IMR-90 (cell line): ENCODE data around the gene CCDC120.

Experiments
- CEBPB ChIP-seq: IDR thresholded peaks from 2 replicates; pipeline ENCODE4 v1.6.1; 2012; ENCODE audit warnings: low read depth, low read length, improper control_type of control experiment
- CHD1 ChIP-seq: IDR thresholded peaks from 2 replicates; pipeline ENCODE4 v1.6.1; 2012; ENCODE audit warnings: low read depth, low read length, improper control_type of control experiment
- CTCF ChIP-seq: conservative IDR thresholded peaks from 2 replicates; pipeline ENCODE4 v1.5.1; 2012; ENCODE audit warnings: mild to moderate bottlenecking, low read depth, low read length, improper control_type of control experiment
- ELK1 ChIP-seq: fragments of 150-350 bp; IDR thresholded peaks from 2 replicates; pipeline ENCODE4 v1.6.1; 2016; ENCODE audit warnings: low read depth, mild to moderate bottlenecking, low read length, moderate library complexity, borderline replicate concordance
- FOS ChIP-seq: fragments of 150-350 bp; IDR thresholded peaks from 2 replicates; pipeline ENCODE4 v1.6.1; 2016; ENCODE audit warnings: low read depth, low read length
- MAFK ChIP-seq: IDR thresholded peaks from 2 replicates; pipeline ENCODE4 v1.6.1; 2012; ENCODE audit warnings: low read depth, low read length, improper control_type of control experiment
- MXI1 ChIP-seq: IDR thresholded peaks from 2 replicates; pipeline ENCODE4 v1.6.1; 2012; ENCODE audit warnings: low read depth, mild to moderate bottlenecking, low read length, moderate library complexity, borderline replicate concordance
- NFE2L2 ChIP-seq: fragments of 150-350 bp; IDR thresholded peaks from 2 replicates; pipeline ENCODE4 v1.6.1; 2016; ENCODE audit warnings: low read depth, mild to moderate bottlenecking, low read length
- POLR2A ChIP-seq: IDR thresholded peaks from 2 replicates; pipeline ENCODE4 v1.6.1; 2012; ENCODE audit warnings: mild to moderate bottlenecking, low read depth, low read length
- RAD21 ChIP-seq: IDR thresholded peaks from 2 replicates; pipeline ENCODE4 v1.6.1; 2012; ENCODE audit warnings: low read length, improper control_type of control experiment
- RFX5 ChIP-seq: IDR thresholded peaks from 2 replicates; pipeline ENCODE4 v1.8.0; 2012; ENCODE audit warnings: low read depth, mild to moderate bottlenecking, low read length, moderate library complexity
- SMC3 ChIP-seq: fragments of 150-350 bp; IDR thresholded peaks from 2 replicates; pipeline ENCODE4 v1.6.1; 2016; ENCODE audit warnings: low read depth, mild to moderate bottlenecking, antibody characterized with exemption, low read length, moderate library complexity

- TF ChIP-seq CTCF = no peak
- no peak for TF ChIP-seq RAD21
- no peak for TF ChIP-seq MXI1
- TF ChIP-seq FOS = no peak
- no peak for TF ChIP-seq NFE2L2
- no peak for TF ChIP-seq SMC3
- TF ChIP-seq CEBPB = no peak
- TF ChIP-seq ELK1 = no peak
- TF ChIP-seq CHD1 = no peak
- no peak for TF ChIP-seq MAFK
- TF ChIP-seq POLR2A = no peak
- no peak for TF ChIP-seq RFX5
Observed at GRCh38 chrX:49072712-49073095, 13.9 kb downstream of the CCDC120 start.
